SHP77 (cell line): Measurements from ENCODE around the gene ADRB1.

Source experiments
- DNase-seq, 2 experiments: peaks; one replicate each; lab custom pipeline; 2025; lab: John Stamatoyannopoulos, UW

Gene ADRB1

DNA sequence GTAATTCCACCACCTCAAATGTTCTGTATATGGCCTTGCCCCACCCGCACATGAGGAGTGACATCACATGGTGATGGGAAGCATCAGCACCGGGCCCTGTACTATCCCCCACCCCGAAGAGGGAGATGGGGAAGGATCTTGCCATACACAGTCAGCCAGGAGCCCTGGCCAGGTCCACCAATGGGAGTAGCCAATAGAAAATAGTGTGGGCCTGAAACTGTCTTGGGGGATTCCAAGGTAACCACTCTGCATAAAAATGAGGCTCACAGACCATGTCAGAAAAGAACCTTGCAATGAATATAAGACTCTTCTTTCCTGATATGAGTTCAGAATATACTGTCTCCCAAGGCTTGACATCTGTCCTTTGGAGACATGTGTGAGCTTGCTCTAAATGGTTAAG lies 51.1 kb downstream of the ADRB1 start:
- DNase-seq = no peak

DNA sequence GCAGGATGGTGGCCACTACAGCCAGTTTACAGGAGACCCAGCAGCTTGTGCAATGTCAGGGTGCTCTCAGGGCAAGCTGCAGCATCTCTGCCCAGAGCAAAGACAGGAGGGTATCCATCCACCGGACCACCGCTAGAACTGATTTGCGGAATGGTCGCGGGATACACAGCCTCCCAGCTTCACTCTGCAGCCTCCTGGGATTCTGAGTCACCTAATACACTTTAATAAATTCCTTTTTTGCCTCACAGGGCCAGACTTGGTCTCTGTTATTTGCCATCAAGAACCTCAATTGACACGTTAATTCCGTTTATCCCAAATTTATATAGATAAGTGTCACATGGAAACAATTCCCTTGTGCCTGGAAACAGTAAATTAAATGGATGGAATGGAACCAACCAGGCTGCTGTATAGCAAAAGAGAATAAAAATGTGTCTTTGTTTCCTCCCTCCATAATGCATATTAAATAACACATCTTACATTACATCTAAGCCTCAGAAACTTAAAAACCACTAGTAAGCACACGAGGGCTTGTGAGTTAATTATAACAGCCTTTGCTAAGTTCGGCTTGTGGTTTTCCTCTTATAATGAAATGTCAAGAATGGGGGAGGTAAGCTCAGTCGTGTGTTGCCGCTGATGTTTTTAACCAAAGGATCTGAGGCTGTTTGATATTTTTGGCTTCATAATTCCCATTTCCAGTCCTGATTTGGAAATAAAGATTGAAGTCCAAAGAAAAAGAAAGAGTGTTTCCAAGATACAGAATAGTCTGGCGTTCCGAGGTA lies 52.1 kb downstream of the ADRB1 start:
- DNase-seq = no peak
